MCF 10A (cell line): ENCODE data around the gene ATP5F1D. TPM values are rescaled to one million over a fixed set of nuclear protein-coding genes. Genes with fewer than 3 reads are reported as not detected.
A peak's percentile ranks its signal among the peaks of the same experiment; 100 is the strongest.

Source experiments
- BruUV-seq: library from RNA; stranded (reverse); fragments of 400-500 nt; replicated peaks from 2 replicates; lab custom pipeline; 2021; lab: Mats Ljungman, UMichigan
- CTCF ChIA-PET: fragments of 300-600 bp; sonication (Branson Sonifier 250); formaldehyde crosslinking; extraction: SDS; loops from one replicate; lab custom pipeline; 2021; ENCODE audit warnings: antibody characterized with exemption, inconsistent platforms; lab: Yijun Ruan, JAX
- POLR2A ChIA-PET: fragments of 300-600, 350-650 bp; sonication (Branson Sonifier 250); formaldehyde crosslinking; extraction: SDS; loops from one replicate; lab custom pipeline; 2020; ENCODE audit warnings: antibody characterized with exemption, inconsistent platforms; lab: Yijun Ruan, JAX
- DNase-seq: peaks from one replicate; pipeline ENCODE4 v3.0.0-alpha.2; 2018; ENCODE audit not compliant: unreplicated experiment
- H3K27ac Mint-ChIP-seq: one replicate; pipeline ENCODE4 v1.8.0; 2022; ENCODE audit warnings: mild to moderate bottlenecking, low read depth, mixed read lengths; ENCODE audit not compliant: unreplicated experiment
- H3K27me3 Mint-ChIP-seq: one replicate; pipeline ENCODE4 v1.8.0; 2022; ENCODE audit warnings: mixed read lengths; ENCODE audit not compliant: insufficient read depth, unreplicated experiment
- H3K36me3 Mint-ChIP-seq: one replicate; pipeline ENCODE4 v1.8.0; 2022; ENCODE audit warnings: mild to moderate bottlenecking, moderate library complexity, mixed read lengths; ENCODE audit not compliant: insufficient read depth, unreplicated experiment
- H3K4me1 Mint-ChIP-seq: one replicate; pipeline ENCODE4 v1.8.0; 2022; ENCODE audit warnings: mixed read lengths; ENCODE audit not compliant: insufficient read depth, unreplicated experiment
- H3K4me3 Mint-ChIP-seq: one replicate; pipeline ENCODE4 v1.8.0; 2022; ENCODE audit warnings: mild to moderate bottlenecking, moderate library complexity, mixed read lengths; ENCODE audit not compliant: unreplicated experiment
- H3K9me3 Mint-ChIP-seq: one replicate; pipeline ENCODE4 v1.8.0; 2022; ENCODE audit warnings: mixed read lengths; ENCODE audit not compliant: unreplicated experiment
- CTCF ChIP-seq: fragments of 200-600 bp; IDR thresholded peaks from one replicate; pipeline ENCODE4 v1.8.0; 2022; ENCODE audit warnings: antibody characterized with exemption, mild to moderate bottlenecking; ENCODE audit not compliant: unreplicated experiment
- intact Hi-C: fragments of 100-400 bp; cut with micrococcal nuclease; formaldehyde crosslinking; loops from 2 replicates; pipeline ENCODE4 v1.14.1; 2022
- total RNA-seq: library from RNA; stranded (reverse); gene quantifications from 2 replicates; pipeline ENCODE4 v1.2.3, GENCODE V29; 2022

The ATP5F1D gene
- total RNA-seq, 1 experiment from 2014 or later = 258 TPM

- intact Hi-C loops = loop anchor here (10.0 kb wide), 1 partner anchor 111 kb away; the partner anchor contains the start of gene NDUFS7
- H3K27me3 Mint-ChIP-seq = no peaks in the 10 kb centered on the region
- H3K4me1 Mint-ChIP-seq = peaks cover 13% of the 10 kb centered on the region
- no peak for DNase-seq
- TF ChIP-seq CTCF = no peak
- H3K36me3 Mint-ChIP-seq = peaks cover 75% of the 10 kb centered on the region
- H3K4me3 Mint-ChIP-seq = peak overlapping the region; percentile 77
- CTCF ChIA-PET = interaction anchor here (0.6 to 1.9 kb wide), 6 partner anchors 30 to 180 kb away, joined by 3 to 20 read pairs (median 3); no protein-coding TSS in a partner anchor
- POLR2A ChIA-PET = interaction anchor here (0.6 to 2.9 kb wide), 12 partner anchors 8 to 699 kb away, joined by 3 to 21 read pairs (median 3); partner anchors contain the start of gene ATP5F1D
- no TSS peak for BruUV-seq
- no peak overlapping the region for H3K27ac Mint-ChIP-seq
- no peaks in the 10 kb centered on the region for H3K9me3 Mint-ChIP-seq
These were observed 32.7 kb downstream of the ATP5F1D start for GRCh38 chr19:1274081-1274851.

GRCh38 chr19:1274852-1275259, 33.3 kb downstream of the ATP5F1D start:
- no peak for DNase-seq
- Mint-ChIP-seq H3K36me3 (peaks cover 75% of the 10 kb centered on the region), H3K9me3 (no peaks in the 10 kb centered on the region), H3K4me3 (peak overlapping the region; percentile 77), H3K27me3 (no peaks in the 10 kb centered on the region), H3K27ac (no peak overlapping the region), H3K4me1 (peaks cover 14% of the 10 kb centered on the region)
- intact Hi-C loops = loop anchor here (5.0 to 10.0 kb wide), 2 partner anchors 110 to 237 kb away; partner anchors contain the start of genes ADAMTSL5 and NDUFS7
- CTCF ChIA-PET = interaction anchor here (0.6 to 1.9 kb wide), 3 partner anchors 31 to 180 kb away, joined by 3 to 20 read pairs (median 3); no protein-coding TSS in a partner anchor
- POLR2A ChIA-PET = interaction anchor here (0.6 to 1.9 kb wide), 25 partner anchors 9 to 785 kb away, joined by 3 to 21 read pairs (median 4); partner anchors contain the start of gene ATP5F1D
- TF ChIP-seq CTCF = no peak
- no TSS peak for BruUV-seq

- Mint-ChIP-seq H3K4me3 (peak within 1 kb of the TSS; percentile 77), H3K27ac (peak within 1 kb of the TSS; percentile 88), H3K36me3 (peaks cover 74% of the 10 kb centered on the region), H3K27me3 (no peaks in the 10 kb centered on the region), H3K9me3 (no peaks in the 10 kb centered on the region), H3K4me1 (peaks cover 19% of the 10 kb centered on the region)
- ChIA-PET CTCF (no interaction called here), POLR2A (interaction anchor here (0.6 to 1.9 kb wide), 24 partner anchors 9 to 784 kb away, joined by 3 to 21 read pairs (median 4); partner anchors contain the start of gene ATP5F1D)
- TF ChIP-seq CTCF = no peak
- DNase-seq = peak; percentile 98
- TSS peak; percentile 34 for BruUV-seq
- intact Hi-C loops = loop anchor here (5.0 to 10.0 kb wide), 2 partner anchors 109 to 237 kb away; partner anchors contain the start of genes ADAMTSL5 and NDUFS7
These were observed 33.9 kb downstream of the ATP5F1D start, which contains the start of gene FAM174C for GRCh38 chr19:1275260-1275975. Gene FAM174C (plus strand): TSS chr19:1275530. CDS start chr19:1275550, 20 bp downstream.
